ENCODE data around the gene KDM5D. TPM values are rescaled to one million over a fixed set of nuclear protein-coding genes. Genes with fewer than 3 reads are reported as not detected.

KDM5D gene
- not detected in 2 replicates for total RNA-seq (2014; rRNA removed; shearing (Covaris generic))

DNA sequence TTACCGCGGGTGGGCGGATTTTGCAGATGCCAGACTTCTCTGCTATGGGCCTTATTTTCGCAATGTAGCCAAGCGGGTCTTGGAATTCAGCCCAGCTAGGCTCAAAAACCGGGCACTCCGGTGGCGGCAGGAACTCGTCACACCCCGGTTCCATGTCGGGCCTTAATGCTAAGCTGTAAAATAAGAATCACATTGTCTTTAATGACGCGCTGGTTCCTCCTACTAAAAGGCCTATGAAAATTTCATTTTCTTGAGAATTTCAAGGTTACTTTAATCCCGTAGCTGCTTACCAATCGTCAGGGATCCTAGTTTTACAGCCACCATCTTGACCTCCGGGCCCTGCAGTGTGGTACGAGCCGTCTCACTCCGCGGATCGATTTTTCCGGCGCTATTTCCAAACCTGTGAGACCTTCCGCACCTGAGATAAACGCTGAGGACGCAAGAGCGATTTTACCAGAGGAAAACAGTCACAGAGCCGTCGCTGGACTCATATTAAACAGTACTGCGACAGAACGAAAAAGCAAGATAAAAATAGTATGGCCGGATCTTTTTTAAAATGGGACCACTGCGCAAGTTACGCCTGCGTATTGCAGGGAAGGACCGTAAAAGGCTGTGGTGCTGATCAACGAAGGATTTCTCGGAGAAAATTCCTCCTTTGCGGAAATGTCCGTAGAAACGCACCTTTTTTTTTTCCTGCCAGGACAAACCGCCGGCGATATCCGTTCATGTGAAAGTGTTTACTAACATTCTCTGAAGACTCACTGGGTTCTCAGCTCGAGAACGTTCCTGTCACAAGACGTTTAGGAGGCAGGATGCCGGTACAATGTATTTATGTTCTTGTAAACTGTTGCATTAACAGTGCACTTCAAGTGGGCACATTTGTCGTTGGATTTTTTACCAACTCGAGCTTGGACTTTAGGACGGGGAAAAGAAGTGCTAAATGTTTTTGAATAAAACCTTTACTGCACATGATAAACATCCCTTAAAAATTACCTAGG, at the start of gene KDM5D:
Gene KDM5D, minus strand, starts transcription at position 346 of the 998 bp plus-strand sequence. Its CDS starts 192 bp downstream, at position 154.
- DNase-seq (ENCODE audit: low read depth) = no peak

DNA sequence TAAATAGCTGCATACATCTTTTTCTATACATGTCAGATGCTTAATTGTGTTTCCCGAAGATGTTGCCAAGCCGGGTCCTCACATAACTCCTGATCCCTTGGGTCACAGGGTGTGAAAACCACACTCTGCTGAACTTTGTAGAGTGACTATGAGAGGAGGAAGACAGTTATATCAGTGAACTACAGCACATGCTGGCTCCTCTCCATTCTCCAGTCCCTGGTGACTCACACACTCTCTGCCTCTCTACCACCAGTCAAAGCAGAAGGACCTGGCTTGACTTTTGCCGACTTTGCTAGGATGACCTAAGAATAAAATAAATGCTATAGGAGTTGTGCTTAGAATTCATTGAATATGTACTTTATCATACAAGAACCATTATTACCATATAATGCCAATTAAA, 23.8 kb upstream of the KDM5D start:
- no peak for DNase-seq (ENCODE audit: low read depth)

DNA sequence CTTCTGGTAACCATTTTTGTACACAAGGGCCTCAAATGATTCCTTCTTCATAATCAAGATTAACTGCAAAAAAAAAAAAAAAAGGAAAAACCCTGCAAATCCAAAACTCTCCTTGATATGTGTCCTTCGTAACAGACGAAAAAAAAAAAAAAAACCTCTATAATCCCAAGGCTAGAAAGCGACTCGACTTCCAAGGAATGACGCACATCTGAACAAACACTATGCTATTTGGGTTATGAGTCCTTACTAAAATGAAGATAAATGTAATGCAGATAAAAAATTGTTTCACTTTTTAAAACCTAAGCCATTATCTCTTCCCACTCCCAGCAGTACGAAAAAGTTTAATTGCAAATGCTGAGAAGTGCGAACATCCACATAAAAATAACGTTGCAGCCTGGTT, 1.2 kb downstream of the KDM5D start:
- DNase-seq (ENCODE audit: low read depth) = no peak

DNA sequence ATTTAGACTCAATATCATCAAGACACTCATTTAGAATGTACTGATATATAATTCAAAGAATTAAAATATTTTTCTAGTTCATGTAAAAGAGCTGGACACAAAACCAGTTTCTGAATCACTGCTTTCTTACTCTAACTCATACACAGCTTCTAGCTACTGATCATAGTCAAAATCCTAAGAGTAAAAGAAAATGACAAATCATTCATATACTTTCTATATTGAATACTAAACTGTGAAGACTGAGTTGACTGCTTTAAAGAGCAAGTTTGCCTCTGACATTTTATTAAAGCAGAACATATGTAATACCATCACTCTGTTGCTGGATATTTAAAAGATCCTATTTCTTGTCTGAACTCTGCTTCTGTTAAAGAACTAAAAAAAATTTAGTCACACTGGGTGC, 2.4 kb downstream of the KDM5D start:
- DNase-seq (ENCODE audit: low read depth) = no peak

DNA sequence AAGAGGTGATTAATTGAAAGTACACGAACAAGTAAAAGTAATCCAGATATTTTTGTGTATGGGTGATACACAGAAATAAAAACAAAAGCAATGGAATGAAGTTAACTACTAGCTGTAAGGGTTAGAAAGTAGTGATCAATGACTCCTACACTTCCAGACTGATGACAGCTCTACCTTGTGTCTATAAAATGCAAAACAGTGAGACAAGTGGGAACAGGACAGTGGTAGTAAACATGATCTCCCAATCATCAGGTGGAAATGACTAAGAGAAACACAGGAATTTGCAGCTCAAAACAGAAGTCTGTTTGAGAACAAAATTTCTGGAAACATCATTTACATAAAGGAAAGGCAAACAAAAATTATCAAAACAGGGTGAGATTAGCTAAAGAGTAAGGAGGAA, 10.1 kb downstream of the KDM5D start:
- DNase-seq (ENCODE audit: low read depth) = no peak

DNA sequence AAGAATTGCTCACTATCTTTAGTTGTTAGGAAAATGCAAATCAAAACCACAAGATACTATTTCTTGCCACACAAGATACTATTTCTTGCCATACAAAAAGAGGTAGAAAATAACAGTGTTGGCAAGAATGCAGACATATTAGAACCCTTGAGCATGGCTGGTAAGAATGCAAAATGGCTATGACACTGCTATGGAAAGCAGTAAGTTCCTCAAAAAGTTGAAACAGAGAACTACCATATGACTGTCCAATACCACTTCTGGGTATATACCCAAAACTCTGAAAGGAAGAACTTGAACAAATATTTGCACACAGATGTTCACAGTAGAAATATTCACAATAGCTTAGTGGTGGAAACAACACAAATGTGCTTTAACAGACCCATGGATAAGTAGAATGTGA, 26.6 kb downstream of the KDM5D start:
- DNase-seq (ENCODE audit: low read depth) = no peak

DNA sequence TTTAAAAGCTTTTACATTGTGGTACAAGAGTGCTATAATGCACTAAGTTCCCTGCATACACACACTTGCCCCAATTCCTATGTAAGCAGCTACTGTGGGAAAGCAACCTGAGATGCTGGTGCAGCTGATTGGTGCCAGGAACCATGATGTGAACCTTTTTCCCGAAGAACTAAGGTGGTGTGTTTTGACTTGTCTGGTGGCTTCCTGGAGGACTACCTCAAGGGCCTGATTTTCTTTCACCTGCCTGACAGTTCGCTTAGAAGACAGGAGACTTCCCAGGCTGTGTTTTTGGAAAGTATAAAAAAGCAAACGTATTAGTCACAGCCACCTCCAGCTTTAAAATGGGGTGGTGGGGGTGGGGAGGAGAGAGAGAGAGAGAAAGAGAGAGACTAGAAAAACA, 27.4 kb downstream of the KDM5D start:
- DNase-seq (ENCODE audit: low read depth) = no peak

DNA sequence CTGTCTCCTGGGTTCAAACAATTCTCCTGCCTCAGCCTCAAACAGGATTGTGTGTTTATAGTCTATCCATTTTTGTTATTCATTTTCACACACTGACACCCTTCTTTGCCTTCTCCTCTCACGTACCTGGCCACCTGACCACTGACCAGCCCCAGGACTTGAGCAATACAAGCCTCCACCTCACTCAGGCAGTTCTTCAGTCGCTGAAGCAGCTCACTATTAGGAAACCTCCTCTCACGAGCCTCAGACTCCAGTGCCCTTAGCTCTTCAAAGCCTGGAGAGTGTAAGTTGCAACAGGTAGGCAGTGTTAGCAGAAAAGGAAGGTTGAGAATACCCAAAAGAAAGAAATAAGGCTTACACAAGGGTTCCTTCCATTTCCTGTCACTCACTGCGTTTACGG, 29.3 kb downstream of the KDM5D start:
- DNase-seq (ENCODE audit: low read depth) = no peak

DNA sequence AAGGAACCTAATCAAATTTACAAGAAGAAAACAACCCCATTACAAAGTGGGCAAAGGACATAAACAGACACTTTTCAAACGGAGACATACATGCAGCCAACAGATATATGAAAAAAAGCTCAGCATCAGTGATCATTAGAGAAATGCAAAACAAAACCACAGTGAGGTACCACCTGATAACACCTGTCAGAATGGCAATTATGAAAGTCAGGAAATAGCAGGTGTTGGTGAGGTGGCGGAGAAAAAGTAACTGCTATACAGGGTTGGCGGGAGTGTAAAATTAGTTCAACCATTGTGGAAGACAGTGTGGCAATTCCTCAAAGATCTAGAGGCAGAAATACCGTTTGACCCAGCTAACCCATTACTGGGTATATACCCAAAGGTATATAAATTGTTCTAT, 31.1 kb downstream of the KDM5D start:
- no peak for DNase-seq (ENCODE audit: low read depth)

DNA sequence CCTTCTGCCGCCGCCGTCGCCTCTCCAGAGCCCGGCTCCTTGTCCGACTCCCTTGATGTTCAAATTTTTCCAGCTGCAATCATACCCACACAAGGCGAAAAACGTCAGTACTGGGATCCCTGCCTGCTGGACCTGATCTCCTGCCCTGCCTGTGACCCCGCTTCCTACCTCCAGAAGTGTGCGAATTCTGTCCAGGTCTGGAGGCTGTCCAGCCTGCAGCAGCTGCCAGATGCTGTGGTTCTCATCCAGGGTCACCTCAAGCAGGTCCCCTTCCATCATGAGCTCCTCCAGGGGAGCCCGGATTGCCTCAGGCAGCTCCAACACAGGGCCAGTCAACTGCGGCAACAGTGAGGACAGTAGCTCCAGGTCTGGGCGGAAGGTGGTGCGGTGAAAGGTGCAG, 38.3 kb downstream of the KDM5D start:
- DNase-seq (ENCODE audit: low read depth) = no peak

DNA sequence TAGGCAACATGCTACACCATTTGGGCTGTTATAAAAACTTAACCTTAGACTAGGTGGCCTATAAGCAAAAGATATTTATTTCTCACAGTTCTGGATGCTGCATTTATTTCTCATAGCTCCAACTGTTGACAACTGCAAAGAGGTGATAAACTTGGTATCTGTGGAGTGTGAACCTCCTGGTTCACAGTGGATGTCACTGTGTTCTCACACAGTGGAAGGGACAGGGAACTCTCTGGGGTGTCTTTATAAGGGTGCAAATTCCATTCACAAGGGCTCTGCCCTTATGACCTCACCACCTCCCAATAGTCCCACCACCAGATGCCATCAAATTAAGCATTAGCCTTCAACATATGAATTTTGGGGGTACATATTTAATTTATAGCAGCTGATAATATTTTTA, 46.0 kb downstream of the KDM5D start:
- no peak for DNase-seq (ENCODE audit: low read depth)

DNA sequence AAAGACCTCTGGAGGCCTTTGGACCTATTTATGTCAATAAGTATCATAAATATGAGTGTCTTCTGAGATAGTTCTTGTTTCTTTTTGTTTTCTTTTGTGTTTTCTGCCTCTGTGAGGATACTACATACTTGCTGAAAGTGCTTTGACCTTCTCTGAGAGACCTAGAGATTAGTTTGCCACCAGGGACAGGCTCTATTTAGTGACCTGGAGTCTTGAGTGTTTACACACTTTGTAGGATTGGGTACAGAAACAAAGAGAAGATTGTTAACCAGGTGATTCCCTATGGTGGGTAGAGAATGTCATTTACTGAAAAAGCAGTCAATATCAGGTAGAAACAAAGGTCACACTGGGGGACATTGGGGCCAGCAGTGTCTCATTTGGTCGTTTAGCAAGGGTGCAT, 63.7 kb downstream of the KDM5D start:
- DNase-seq (ENCODE audit: low read depth) = no peak
